ENCODE data around the gene PRF1. TPM values are rescaled to one million over a fixed set of nuclear protein-coding genes. Genes with fewer than 3 reads are reported as not detected.

PRF1 gene
- polyA plus RNA-seq, 1 experiment: not detected

- H3K27me3 ChIP-seq (ENCODE audit: control insufficient read depth, insufficient read depth, low read length): peaks cover 19% of the 10 kb centered on the region
- H3K4me3 ChIP-seq (ENCODE audit: low read depth, low read length): no peak overlapping the region
- no peaks in the 10 kb centered on the region; the same call in 1 of the 2 replicates for H3K9me3 ChIP-seq (ENCODE audit: control insufficient read depth, insufficient read depth, low read length)
- TF ChIP-seq CTCF (IDR thresholded peaks at IDR 0.05; ENCODE audit: low read depth, low read length): no peak
- ChIA-PET CTCF (no interaction called here), POLR2A (interaction anchor here (1.0 kb wide), 1 partner anchor 10 kb away, joined by 3 read pairs; no protein-coding TSS in a partner anchor)
- H3K27ac ChIP-seq (ENCODE audit: low read depth, low read length): no peak overlapping the region
- DNase-seq (ENCODE audit: low read depth, low spot score): no peak
Measured at GRCh38 chr10:70599791-70600190, 2.8 kb downstream of the PRF1 start.

- CTCF ChIA-PET: no interaction called here
- TF ChIP-seq CTCF (IDR thresholded peaks at IDR 0.05; ENCODE audit: low read depth, low read length): no peak
- POLR2A ChIA-PET: interaction anchor here (1.0 kb wide), 1 partner anchor 10 kb away, joined by 3 read pairs; no protein-coding TSS in a partner anchor
- Histone ChIP-seq H3K27me3 (ENCODE audit: control insufficient read depth, insufficient read depth, low read length) (peaks cover 19% of the 10 kb centered on the region), H3K4me3 (ENCODE audit: low read depth, low read length) (no peak overlapping the region), H3K27ac (ENCODE audit: low read depth, low read length) (no peak overlapping the region), H3K9me3 (ENCODE audit: control insufficient read depth, insufficient read depth, low read length) (no peaks in the 10 kb centered on the region; the same call in 1 of the 2 replicates)
- DNase-seq (ENCODE audit: low read depth, low spot score): no peak
Measured at GRCh38 chr10:70599319-70599718, 3.2 kb downstream of the PRF1 start.

GRCh38 chr10:70598857-70599295, 3.7 kb downstream of the PRF1 start:
- no peak for DNase-seq (ENCODE audit: low read depth, low spot score)
- no peaks in the 10 kb centered on the region; the same call in 1 of the 2 replicates for H3K9me3 ChIP-seq (ENCODE audit: control insufficient read depth, insufficient read depth, low read length)
- no peak for TF ChIP-seq CTCF (IDR thresholded peaks at IDR 0.05; ENCODE audit: low read depth, low read length)
- ChIA-PET POLR2A (no interaction called here), CTCF (no interaction called here)
- no peak overlapping the region for H3K27ac ChIP-seq (ENCODE audit: low read depth, low read length)
- peaks cover 22% of the 10 kb centered on the region for H3K27me3 ChIP-seq (ENCODE audit: control insufficient read depth, insufficient read depth, low read length)
- no peak overlapping the region for H3K4me3 ChIP-seq (ENCODE audit: low read depth, low read length)

- Histone ChIP-seq H3K27me3 (ENCODE audit: control insufficient read depth, insufficient read depth, low read length) (peaks cover 29% of the 10 kb centered on the region), H3K9me3 (ENCODE audit: control insufficient read depth, insufficient read depth, low read length) (no peaks in the 10 kb centered on the region; the same call in 1 of the 2 replicates), H3K4me3 (ENCODE audit: low read depth, low read length) (no peak overlapping the region), H3K27ac (ENCODE audit: low read depth, low read length) (no peak overlapping the region)
- CTCF ChIA-PET: no interaction called here
- DNase-seq (ENCODE audit: low read depth, low spot score): no peak
- POLR2A ChIA-PET: no interaction called here
- TF ChIP-seq CTCF (IDR thresholded peaks at IDR 0.05; ENCODE audit: low read depth, low read length): no peak
Measured at GRCh38 chr10:70597856-70598815, 4.4 kb downstream of the PRF1 start.

Measured in AG04450 (cell line).